ENCODE results near the gene ICE2. TPM values are rescaled to one million over a fixed set of nuclear protein-coding genes. Genes with fewer than 3 reads are reported as not detected.

ICE2 gene
- total RNA-seq, 1 donor from 2014 or later = 50.3 TPM

- peak overlapping the region; percentile 93 for H3K27ac Mint-ChIP-seq (ENCODE audit: unreplicated experiment)
- peaks cover 94% of the 10 kb centered on the region for H3K4me1 Mint-ChIP-seq (ENCODE audit: unreplicated experiment)
- peaks cover 50% of the 10 kb centered on the region for H3K36me3 Mint-ChIP-seq (ENCODE audit: unreplicated experiment)
- no peak overlapping the region for H3K4me3 Mint-ChIP-seq (ENCODE audit: unreplicated experiment)
- no peak for TF ChIP-seq CTCF (IDR thresholded peaks at IDR 0.05)
- DNase-seq (ENCODE audit: extremely low spot score, unreplicated experiment) = no peak
- H3K27me3 Mint-ChIP-seq (ENCODE audit: unreplicated experiment) = no peaks in the 10 kb centered on the region
- no peaks in the 10 kb centered on the region for H3K9me3 Mint-ChIP-seq (ENCODE audit: unreplicated experiment)
Measured at GRCh38 chr15:60384526-60385126, 94.3 kb downstream of the ICE2 start.

- H3K4me3 Mint-ChIP-seq (ENCODE audit: unreplicated experiment) = peak overlapping the region; percentile 30
Measured at GRCh38 chr15:60384053-60384452, 94.9 kb downstream of the ICE2 start.

GRCh38 chr15:60382773-60383674 is 95.9 kb downstream of the ICE2 start:
- peaks cover 93% of the 10 kb centered on the region for H3K4me1 Mint-ChIP-seq (ENCODE audit: unreplicated experiment)
- peaks cover 52% of the 10 kb centered on the region for H3K36me3 Mint-ChIP-seq (ENCODE audit: unreplicated experiment)
- H3K27ac Mint-ChIP-seq (ENCODE audit: unreplicated experiment) = peak overlapping the region; percentile 93
- no peak for TF ChIP-seq CTCF (IDR thresholded peaks at IDR 0.05)
- no peaks in the 10 kb centered on the region for H3K27me3 Mint-ChIP-seq (ENCODE audit: unreplicated experiment)
- DNase-seq (ENCODE audit: extremely low spot score, unreplicated experiment) = no peak
- no peaks in the 10 kb centered on the region for H3K9me3 Mint-ChIP-seq (ENCODE audit: unreplicated experiment)
- H3K4me3 Mint-ChIP-seq (ENCODE audit: unreplicated experiment) = peak overlapping the region; percentile 42

More at GRCh38 chr15:60384053-60384452, 94.9 kb downstream of the ICE2 start:
- no peak for TF ChIP-seq CTCF (IDR thresholded peaks at IDR 0.05)
- peak overlapping the region; percentile 93 for H3K27ac Mint-ChIP-seq (ENCODE audit: unreplicated experiment)
- peaks cover 94% of the 10 kb centered on the region for H3K4me1 Mint-ChIP-seq (ENCODE audit: unreplicated experiment)
- no peaks in the 10 kb centered on the region for H3K9me3 Mint-ChIP-seq (ENCODE audit: unreplicated experiment)
- DNase-seq (ENCODE audit: extremely low spot score, unreplicated experiment) = no peak
- H3K36me3 Mint-ChIP-seq (ENCODE audit: unreplicated experiment) = peaks cover 48% of the 10 kb centered on the region
- H3K27me3 Mint-ChIP-seq (ENCODE audit: unreplicated experiment) = no peaks in the 10 kb centered on the region

- Mint-ChIP-seq H3K27me3 (ENCODE audit: unreplicated experiment) (no peaks in the 10 kb centered on the region), H3K4me3 (ENCODE audit: unreplicated experiment) (peak overlapping the region; percentile 57), H3K36me3 (ENCODE audit: unreplicated experiment) (peaks cover 56% of the 10 kb centered on the region), H3K4me1 (ENCODE audit: unreplicated experiment) (peaks cover 94% of the 10 kb centered on the region), H3K27ac (ENCODE audit: unreplicated experiment) (peak overlapping the region; percentile 93), H3K9me3 (ENCODE audit: unreplicated experiment) (no peaks in the 10 kb centered on the region)
- TF ChIP-seq CTCF (IDR thresholded peaks at IDR 0.05) = no peak
- peak; percentile 15 for DNase-seq (ENCODE audit: extremely low spot score, unreplicated experiment)
Measured at GRCh38 chr15:60381148-60381788, 97.7 kb downstream of the ICE2 start.

Measured in osteocyte (in vitro differentiated cells).